MV-4-11 (cell line): ENCODE data around the gene PLA2G2F.
"Not testable (repeated sequence)": the region's sequence is repeated elsewhere in the genome, so short reads cannot be mapped to it uniquely, and the experiment has no call there.

Experiments used
- DNase-seq: peaks from one replicate; lab custom pipeline; 2025; lab: John Stamatoyannopoulos, UW

Gene PLA2G2F

DNA sequence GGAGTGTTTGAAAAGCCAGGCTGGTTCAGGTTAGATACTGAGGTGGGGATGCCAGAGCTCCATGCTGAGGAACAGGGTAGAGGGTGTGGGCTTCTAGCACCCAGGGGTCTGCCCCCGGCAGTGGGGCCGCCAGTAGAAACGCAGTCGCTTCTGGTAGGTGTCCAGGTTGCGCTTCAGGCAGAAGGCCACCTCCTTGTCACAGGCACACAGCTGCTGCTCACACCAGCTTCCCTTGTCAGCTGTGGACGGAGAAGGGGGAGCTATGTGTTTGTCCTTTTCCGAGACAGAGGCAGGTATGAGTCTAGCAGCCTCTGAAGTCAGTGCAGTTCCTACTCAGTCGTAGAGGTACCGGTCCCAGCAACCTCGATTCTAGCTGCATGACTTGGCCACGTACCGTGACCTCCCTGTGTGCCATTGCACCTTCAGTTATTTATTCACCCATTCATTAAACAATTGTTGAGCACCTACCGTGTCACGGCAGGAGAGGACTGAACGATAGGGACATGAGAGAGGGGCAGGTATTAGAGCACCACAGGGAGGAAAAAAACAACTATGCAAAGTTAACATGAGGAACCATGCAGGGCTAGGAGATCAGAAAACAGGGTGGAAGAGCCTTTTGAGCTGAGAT lies 25.0 kb upstream of the PLA2G2F start:
- DNase-seq = no peak

DNA sequence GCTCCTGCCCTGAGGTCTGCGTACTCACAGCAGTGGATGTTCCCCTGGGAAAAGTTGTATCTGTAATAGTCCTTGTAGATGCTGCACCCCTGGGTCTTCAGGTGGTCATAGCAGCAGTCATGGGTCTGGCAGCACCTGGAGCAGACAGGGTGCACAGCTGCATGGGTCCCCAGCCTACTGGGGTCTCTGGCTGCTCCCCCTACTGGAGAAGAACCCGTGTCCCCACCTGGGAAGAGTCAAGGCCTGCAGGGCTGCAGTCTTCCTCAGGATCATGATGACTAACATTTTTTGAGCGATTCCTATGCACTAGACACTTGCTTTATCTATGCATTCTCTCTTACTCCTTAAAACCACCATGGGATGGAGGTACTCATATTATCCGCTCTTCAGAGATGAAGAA lies 23.6 kb upstream of the PLA2G2F start:
- no peak for DNase-seq

DNA sequence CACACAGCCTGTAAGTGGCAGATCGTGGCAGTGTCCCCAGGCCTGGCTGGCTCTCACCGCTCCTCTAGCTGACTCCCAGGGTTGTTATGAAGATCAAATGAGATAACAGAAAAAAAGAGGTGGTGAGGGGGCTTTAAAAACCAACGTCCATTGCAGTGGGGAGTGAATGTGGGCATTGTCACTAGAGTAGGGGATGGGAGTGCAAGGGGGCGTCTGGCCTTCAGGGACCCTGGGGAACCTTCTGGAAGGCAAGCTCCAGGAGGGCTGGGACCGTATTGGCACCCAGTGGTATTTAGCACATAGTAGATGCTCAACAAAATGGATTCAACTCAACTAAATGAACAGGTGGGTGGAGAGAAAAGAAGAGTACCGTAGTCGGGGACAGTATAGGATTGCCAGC lies 23.2 kb upstream of the PLA2G2F start:
- DNase-seq = no peak

DNA sequence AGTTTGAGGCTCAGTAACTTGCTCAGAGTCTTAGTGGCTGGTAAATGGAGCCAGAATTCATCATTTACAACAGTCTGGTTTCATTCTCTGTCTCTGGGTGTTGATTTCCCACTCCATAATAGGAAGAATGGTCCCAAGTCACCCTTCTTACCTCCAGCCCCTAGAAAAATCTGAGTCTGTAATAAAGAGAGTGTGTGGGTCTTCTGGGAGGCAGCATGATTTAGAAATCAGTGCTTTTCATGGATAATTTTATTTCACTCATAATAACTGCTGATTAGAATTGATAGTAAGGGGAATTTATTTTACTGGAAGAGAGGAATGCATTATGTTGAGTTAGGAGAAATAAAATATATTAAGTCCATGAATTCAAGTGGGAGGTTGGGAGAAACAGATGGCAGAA lies 21.9 kb upstream of the PLA2G2F start:
- no peak for DNase-seq

DNA sequence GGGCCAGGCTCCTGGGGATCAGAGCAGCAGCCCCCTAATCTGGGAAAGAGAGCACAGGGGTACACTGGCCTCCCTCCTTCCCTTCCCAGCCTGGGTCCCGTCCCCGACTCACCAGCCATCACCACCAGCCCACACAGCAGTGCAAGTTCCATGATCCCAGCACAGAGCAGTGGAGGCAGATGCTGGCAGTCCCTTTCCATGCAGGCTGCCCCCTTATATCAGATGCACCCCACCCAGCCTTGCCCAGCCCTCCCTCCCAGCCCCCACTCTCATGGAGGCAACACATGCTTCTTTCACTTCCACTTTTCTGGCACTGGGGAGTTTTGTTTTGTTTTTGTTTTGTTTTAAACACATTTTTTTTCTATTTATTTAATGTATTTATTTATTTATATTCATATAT lies 19.8 kb upstream of the PLA2G2F start, which contains the start of gene PLA2G2D:
Gene PLA2G2D, minus strand, starts transcription at position 190 of the 400 bp plus-strand sequence. Its CDS starts 38 bp downstream, at position 152.
- peak; percentile 67 for DNase-seq

DNA sequence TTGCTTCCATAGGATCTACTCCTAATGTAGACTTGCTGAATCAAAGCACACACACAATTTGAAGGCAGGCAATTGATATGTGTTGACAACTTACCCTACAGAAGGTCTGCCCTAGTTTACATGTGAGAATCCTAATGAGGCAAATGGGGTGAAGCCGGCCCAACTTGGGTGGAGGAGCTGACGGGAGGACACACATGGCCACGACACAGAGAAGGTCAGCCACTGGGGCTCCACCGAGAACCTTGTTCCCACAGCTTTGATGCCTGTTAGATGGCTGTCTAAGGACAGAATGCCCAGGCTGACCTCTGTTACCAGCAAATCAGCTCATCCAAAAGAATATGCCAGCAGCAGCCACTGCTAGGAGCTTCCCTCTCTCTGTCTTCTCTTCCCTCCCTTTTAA lies 18.3 kb upstream of the PLA2G2F start:
- DNase-seq = no peak

DNA sequence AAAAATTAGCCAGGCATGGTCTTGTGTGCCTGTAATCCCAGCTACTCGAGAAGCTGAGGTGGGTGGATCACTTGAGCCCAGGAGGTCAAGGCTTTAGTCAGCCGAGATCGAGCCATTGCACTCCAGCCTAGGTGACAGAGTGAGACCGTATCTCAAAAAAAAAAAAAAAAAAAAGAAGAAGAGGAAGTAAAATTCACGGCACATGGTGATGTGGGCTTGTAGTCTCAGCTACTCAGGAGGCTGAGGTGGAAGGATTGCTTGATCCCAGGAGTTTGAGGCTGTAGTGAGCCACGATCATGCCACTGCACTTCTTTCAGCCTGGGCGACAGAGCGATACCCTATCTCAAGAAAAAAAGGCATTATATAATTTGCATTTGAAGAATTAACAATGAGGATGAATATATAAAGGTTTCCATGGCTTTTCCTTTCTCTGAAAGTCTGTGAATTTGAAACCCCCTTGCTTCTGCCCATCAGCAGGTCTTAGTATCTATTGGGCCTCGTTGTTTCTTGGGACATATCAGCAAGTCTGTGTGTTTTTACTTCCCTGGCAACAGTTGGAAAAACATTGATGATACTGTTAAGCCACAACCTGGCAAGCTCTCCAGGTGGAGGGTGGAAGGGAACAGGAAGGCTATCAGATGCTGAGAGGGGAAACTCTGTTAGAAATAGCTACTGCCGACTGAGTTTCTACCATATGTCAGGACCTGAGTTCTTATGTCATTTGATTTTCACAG lies 15.2 kb upstream of the PLA2G2F start:
- DNase-seq = peak; percentile 67

DNA sequence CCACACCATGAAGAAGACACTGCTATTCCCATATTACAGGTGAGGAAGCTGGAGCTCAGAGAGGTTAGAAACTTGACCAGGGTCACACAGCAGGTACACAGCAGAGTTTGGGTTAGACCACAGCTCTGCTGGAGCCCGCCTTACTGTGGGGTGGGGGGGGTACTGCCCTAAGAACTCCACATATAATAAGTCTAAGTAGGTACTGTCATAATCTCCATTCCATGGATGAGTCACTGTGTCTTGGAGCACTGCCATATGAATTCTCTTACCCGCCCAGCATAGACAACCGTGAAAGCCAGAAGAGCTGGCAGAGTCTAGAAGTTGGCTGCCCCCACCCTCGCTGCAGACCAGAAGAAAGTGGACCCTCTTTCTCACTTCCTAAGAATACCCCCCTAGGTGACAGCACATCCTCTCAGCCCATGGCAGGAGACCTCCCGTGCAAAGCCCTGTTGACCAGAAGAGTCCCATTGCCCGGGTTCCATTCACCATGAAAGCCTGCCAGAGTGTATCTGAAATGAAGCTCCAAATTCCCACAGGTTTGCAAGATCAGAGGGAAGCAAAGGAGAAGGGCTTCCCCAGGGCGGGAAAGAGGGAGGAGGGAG lies 14.6 kb upstream of the PLA2G2F start:
- DNase-seq = peak; percentile 65

DNA sequence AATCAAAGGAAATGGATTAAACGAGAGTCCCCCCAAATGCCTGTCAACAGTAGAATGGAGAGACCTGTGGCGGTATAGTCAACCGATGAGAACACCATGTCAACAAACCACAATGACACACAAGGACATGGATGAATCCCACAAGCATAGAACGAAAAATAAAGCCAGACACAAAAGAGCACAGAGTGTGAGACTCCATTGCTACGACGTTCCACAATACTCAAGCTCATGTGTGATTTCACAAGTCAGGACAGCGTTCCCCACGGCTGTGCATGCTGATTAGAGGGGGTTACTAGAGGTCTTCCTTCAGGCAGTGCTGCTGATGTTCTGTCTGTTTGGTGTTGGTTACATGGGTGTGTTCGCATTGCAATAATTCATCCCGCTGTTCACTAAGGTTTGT lies 14.0 kb upstream of the PLA2G2F start:
- peak; percentile 9 for DNase-seq

DNA sequence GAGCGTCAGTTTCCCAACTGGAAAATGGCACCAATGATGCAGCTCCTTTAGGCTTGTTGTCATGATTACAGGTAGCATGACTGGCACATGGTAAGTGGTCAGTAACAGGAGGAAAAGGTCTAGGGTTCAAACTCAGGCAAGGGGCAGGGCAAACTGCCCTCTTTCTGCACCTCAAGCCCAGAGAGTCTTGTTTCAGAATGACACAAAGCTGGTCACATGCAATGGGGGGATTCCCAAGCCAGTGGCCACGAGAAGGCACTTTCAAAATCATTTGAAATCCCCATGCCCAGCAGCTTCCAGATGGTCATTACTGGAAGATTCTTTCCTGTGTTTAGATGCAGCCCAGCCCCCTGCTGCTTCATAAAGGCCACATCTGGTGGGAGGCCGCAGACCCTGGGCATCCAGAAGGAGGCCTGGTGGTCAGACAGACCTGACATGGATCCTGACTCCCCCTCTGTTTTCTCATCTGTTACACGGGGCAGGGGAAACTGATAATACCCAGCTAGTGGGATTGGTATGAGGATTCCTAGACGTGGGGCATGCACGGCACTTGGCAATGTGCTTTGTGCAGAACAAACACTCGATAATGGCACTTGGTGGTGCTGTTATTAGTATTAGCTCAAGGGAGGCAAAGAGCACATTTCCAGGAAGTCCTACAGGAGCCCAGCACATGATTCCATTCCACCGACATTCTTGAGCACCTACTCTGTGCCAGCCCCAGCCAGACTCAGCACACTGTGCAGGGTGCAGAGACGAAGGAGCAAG lies 12.9 kb upstream of the PLA2G2F start:
- DNase-seq = no peak

DNA sequence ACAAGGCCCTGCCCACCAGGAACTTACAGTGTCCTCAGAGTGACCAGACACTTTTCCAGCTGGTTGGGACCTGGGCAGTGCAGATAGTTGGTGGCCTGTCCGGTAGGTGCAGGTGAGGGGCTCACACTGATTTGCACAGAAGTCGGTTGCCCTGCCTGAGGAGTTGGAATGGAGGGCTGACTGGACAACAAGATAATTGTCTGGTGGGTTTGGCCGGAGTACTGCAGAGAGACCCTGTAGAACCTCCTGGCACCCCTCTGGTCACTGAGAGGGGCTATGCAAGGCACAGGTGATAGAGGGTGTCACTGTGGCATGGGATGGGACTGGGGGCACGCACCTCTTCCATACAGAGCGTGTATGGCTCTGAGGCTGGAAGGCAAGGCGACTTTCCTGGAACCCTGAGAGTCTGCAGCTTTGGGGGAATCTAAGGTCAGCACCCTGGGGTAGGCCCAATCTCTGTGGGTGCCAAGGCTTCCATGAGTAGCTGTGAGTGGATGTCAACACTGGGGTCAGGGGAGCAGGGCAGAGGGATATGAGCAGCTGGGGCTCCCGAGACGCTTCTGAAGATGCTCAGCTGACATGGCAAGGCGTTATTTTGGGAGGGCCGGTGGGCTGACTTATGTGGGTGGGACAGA lies 12.2 kb upstream of the PLA2G2F start:
- DNase-seq = no peak

DNA sequence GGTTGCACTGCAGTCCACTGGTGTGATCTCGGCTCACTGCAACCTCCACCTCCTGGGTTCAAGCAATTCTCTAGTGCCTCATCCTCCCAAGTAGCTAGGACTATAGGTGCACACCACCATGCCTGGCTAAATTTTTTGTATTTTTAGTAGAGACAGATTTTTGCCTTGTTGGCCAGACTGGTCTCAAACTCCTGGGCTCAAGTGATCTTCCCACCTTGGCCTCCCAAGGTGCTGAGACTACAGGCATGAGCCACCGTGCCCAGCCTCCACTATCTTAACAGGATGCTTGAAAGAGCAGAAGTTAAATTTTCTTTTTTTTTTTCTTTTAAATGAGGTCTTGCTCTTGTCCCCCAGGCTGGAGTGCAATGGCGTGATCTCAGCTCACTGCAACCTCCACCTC lies 8.6 kb upstream of the PLA2G2F start:
- not testable (repeated sequence) for DNase-seq

DNA sequence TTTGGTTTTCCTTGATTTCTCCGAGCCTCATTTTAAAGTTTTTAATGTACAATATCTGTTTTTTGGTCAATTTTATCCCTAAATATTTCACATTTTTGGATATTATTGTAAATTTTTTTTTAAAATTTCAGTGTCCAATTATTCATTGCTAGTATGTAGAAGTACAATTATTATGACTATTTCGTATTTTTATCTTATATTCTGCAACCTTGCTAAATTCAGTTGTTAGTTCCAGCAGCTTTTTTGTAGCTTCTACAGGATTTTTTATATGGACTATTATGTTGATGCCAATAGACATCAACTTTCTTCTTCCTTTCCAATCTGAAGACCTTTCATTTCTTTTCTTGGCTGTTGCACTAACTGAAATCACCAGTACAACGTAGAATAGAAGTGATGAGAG lies 4.1 kb upstream of the PLA2G2F start:
- no peak for DNase-seq

DNA sequence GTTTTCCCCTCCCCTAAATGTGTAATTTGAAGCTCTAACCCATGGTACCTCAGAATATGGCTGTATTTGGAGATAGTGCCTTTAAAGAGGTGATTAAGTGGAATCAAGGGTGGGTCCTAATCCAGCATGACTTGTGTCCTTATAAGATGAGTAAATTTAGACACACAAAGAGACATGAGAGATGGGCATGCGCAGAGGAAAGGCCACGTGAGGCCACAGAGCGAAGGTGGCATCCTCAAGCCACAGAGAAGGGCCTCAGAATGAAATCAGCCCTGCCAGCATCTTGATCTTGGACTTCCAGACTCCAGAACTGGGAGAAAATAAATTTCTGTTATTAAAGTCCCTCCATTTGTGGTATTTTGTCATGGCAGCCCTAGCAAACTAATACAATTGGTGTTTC lies 2.9 kb upstream of the PLA2G2F start:
- DNase-seq = no peak

DNA sequence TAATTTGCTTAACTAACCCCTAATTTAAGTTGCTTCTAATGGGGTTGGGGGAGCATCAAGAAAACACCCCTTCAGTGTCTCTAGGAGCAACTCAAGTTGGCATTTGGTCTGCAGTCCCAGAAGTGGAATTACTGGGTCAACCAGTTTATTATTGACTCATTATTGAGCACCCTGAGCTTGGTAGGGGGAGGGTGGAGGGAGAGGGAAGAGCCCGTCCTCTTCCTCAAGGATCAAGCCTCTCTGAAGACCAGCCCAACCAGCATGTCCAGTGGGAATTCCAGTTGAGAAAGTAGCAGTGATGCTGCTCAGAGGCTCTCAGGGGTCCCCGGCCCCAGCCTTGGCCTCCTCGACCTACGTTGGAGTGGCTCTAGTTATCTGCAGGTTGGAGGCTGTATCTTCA lies 2.1 kb upstream of the PLA2G2F start:
- DNase-seq = no peak

DNA sequence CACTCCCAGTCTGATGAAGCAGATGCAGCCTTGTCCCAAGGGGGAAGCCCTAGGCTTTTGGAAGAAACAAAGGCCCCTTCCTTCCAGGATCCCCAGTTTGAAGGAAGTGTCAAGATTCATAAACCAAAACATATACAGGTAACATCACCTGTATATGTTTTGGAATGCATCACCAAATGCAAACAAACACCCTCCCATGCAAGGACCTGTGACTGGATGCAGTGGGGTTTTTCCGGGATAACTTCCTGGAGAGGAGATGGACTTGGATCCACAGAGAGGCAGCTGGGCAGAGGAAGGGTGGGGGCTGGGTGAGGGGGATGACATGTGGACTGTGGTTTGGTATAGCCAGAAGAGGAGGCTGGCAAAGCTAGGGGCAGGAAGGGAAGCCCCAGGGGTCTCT lies 1.5 kb upstream of the PLA2G2F start:
- no peak for DNase-seq

DNA sequence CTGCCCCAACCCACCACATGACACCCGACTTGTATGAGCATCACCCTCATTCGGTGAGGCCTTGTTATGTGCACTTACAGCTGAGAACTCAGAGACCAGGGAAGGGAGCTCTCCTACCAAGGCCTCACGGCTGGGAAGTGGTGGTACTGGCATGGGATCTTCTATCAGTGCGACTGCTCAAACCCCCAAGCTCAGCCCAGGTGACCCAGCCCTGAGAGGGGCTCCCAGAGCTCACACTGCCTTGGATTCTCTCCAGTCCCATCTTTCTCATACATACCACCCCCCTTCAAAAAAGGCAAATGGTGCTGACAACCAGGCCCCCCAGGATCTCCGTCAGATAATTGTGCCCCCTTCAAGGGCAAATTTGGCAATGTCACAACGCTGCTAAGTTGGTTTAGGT lies 777 bp upstream of the PLA2G2F start:
- no peak for DNase-seq

DNA sequence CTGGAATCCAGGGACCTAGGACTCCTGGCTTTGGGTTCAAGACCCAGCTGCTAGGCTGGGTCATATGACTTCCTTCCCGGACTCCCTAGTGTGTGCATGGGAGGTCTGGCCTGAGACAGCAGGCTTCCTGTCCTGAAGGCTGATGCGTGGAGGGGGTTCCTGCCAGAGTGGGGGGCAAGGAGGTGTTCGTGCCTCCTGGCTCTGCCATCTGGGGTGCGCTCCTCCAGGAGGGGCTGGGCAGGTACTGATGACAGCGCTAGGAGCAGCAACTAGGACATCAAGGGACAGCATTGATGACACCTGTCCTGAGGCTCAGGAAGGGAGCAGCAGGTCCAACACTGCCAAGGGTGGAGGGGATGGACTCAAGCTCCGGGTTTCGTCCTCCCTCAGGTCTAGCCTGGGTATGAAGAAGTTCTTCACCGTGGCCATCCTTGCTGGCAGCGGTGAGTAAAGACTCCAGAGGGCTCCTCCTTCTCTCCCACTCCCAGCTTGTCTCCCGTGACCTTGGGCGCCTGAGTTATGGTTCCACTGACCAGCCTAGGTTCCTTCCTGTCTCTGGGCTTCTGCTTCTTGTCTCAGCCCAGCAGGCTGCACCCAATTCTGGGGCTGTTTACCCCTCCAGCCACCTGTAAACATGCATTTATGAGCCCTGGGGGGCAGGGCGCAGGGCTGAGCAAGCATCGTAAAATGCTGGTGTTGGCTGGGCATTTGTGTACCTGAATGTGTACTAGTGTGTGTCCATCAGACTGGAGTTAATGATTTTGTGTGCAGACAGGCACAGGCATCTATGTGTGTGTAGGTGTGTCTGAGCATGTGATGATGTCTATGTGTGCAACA lies 871 bp downstream of the PLA2G2F start:
- no peak for DNase-seq

DNA sequence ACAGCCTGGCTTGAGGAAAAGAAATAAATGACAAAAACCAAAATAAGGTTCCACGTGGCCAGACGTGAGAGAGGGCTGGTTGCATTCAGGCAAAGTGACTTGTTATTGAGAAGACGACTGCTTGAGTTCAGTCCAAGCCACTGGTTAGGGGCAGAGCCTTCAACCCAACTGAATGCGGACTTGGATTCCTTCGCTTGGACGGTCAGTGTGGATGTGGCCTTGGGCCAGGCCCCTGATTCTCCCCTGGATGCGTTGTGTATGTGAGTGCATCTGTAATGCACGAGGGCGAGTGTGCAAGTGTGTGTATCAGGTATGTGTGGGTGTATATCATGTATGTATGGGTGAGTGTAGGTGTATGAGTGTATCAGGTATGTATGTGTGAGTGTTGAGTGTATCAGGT lies 1.9 kb downstream of the PLA2G2F start:
- no peak for DNase-seq

DNA sequence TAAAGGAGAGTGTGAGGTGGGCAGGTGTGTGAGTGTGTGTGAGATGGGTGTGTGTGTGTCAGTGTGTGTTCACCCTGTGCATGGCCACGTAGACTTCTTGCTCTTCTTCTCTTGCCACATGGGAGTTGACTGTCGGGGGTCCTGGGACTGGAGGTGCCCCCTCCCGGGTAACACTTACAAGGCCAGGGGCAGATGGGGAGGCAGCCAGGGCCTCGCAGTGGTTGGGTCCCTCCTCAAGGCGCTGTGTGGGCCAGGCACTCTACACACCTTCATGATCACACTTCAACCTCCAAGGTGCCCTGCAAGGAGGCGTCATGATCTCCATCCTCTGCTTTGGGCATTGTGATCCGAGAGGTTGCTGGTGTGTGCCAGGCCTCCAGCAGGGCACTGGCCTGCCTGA lies 2.3 kb downstream of the PLA2G2F start:
- DNase-seq = no peak

DNA sequence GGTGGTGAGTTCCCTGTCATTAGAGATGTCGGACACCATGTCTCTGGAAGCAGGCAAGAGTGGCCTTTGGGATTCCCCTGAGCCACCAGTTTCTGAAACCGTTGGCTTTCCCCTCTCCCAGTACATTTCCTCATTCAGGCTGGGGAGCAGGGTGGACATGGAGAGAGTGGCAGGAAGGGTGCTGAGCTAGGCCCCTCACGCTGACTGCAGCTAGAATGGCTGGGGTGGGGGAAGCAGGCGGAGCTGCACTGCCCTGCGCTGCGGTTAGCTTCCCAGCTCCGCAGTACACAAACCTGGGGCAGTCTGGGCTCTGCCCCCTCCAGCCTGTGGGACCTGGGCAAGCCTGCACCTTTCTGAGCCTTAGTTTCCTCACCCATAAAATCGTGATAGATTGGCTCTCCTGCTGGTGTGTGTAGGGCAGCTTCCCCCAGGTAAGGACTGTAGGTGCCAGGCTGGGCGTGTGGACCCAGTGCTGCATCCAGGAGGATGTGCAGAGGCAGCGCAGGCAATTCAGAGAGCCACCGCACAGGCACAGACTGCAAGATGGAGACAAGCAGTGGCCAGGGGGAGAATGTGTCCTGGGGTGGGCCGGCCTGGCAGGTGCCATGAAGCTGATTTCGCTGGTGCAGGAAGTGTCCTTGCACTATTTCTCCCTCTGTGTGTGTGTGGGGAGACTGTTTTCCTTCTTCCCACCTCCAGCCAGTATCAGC lies 3.0 kb downstream of the PLA2G2F start:
- DNase-seq = no peak
